ENCODE results near the gene SH3BP4.

The SH3BP4 gene, protein sequence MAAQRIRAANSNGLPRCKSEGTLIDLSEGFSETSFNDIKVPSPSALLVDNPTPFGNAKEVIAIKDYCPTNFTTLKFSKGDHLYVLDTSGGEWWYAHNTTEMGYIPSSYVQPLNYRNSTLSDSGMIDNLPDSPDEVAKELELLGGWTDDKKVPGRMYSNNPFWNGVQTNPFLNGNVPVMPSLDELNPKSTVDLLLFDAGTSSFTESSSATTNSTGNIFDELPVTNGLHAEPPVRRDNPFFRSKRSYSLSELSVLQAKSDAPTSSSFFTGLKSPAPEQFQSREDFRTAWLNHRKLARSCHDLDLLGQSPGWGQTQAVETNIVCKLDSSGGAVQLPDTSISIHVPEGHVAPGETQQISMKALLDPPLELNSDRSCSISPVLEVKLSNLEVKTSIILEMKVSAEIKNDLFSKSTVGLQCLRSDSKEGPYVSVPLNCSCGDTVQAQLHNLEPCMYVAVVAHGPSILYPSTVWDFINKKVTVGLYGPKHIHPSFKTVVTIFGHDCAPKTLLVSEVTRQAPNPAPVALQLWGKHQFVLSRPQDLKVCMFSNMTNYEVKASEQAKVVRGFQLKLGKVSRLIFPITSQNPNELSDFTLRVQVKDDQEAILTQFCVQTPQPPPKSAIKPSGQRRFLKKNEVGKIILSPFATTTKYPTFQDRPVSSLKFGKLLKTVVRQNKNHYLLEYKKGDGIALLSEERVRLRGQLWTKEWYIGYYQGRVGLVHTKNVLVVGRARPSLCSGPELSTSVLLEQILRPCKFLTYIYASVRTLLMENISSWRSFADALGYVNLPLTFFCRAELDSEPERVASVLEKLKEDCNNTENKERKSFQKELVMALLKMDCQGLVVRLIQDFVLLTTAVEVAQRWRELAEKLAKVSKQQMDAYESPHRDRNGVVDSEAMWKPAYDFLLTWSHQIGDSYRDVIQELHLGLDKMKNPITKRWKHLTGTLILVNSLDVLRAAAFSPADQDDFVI

DNA sequence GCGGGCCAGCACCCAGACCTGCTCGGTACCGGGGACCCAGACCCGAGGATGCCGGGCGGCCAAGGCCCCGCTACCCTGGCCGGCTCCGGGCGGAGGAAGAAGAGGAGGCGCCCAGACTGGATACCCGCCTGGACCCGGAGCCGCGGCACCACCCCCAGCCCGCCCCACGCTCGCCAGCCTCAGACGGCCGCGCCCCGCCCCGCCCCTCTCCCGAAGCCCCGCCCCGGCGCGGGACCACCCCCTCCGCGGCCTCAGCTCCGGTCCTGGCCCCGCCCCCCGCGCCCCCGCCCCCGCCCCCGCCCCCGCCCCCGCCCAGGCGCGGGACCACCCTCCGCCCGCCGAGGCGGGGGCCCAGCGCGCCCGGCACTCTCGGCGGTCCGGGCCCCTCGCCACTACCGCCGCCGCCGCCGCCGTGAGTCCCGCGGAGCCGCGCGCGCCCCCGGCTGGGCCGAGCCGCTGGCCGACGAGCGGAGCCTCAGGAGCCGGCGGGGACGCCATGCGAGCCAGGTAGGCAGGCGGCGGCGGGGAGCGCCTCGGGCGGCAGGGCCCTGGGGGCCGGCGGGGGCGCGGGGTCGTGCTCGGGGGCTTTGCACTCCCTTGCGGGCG lies at the start of gene SH3BP4:
SH3BP4 (plus strand) TSS at position 354 of the 606 bp plus-strand sequence. CDS start 82,986 bp downstream, outside the sequence.
- DNase-seq = peak; percentile 41

DNA sequence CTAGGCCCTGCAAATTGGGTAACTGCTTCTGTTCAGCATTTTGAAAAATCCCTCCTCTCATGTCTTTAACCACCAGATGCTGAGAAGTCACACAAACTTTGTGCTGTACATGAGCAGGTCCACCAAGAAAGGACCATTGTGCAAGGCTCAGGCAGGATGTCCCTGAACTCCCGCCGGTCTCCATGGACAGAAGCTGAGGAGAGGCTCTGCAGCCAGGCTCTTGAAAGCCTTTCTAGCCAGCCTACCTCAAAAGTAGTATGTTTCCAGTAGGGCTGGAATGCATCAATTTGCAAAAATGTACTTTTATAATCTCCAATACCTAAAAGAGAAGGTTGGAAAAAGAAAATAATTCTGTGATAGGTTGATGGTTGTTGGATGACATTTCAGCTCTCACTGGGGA lies 47.0 kb upstream of the SH3BP4 start:
- no peak for DNase-seq

DNA sequence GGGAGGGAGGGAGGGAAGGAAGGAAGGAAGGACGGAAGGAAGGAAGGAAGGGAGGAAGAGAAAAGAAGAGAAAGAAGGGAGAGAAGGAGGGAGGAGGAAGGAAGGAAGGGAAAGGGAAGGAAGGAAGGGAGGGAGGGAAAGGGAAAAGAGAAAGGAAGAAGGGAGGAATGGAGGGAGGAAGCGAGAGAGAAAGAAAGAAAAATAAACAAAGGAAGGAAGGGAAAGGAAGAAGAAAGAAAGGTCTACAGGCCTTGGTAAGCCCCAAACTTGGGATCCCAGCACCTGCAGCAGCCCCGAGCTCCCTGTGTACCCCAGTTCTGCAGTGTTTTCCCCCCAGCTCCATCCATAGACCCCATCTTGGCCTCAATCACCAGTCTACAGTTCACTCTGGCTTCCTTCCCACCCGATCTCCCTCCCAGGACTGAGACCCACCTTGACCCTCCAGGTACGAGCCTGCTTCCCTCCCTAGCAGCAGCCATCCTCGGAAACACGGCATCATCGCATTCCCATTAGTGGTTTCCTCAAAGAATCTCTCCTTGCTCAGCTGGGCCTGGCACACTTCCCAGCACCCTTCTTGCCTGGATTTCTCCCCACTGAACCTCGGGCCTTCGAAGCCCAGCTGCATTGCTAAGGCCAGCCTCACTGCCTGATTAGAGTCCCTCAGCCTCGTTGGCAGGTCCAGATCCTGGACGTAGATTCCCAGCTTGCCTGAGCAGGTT lies 46.1 kb upstream of the SH3BP4 start:
- DNase-seq = no peak

DNA sequence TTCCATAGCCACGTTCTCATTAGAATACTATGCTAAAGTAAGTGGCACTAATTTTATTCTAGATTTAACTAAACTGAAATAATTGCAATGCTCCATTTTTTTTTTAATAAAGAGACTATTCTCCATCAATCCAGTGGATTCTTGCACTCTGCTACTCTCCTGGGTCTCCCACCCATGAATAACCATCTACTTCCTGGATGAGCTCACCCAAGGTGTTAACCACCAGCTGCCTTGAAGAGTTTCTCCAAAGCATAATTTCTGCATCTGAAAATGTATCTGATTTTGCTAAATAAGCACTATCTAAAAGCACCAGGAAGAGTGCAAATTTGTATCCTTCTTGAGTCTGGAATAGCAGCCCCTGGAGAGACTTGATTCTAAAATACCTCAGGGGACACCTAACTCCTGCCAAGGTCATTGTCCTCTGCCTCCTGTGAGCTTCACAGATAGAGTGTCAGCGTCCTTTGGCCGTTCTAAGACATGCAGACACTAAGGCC lies 41.6 kb upstream of the SH3BP4 start:
- DNase-seq = no peak

DNA sequence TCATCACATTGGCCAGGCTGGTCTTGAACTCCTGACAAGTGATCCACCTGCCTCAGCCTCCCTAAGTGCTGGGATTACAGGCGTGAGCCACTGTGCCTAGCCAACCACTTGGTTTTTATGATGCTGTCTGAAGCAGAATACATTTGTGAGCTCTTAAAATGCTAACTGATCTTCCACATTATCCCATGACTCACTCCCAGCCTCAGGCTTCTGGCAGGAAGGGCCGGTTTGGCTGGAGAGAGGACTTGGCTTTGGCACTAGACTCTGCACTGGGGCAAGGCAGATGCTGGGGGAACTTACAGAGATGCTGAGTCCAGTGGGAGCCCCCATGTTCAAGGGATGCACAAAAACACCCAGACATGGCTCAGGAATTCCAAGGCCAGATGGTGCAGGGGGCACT lies 40.5 kb upstream of the SH3BP4 start:
- DNase-seq = no peak

DNA sequence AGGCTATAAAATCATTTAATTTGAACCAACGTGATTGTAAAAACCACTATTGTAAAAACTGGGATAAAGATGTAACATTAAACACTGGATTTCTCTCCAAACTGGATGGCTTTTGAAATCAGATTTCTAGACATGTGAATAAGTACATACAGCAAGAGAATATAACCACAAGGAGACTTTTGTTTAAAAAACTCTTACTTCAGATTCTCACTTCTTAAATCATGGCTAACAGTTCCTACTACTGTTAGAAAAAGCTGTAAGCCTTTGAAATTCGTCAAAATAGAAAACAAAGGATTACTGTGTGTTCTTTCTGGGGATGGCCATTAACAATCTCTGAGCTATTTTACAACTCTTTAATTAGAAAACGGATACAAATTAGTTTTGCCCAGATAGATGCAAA lies 39.4 kb upstream of the SH3BP4 start:
- DNase-seq = no peak

DNA sequence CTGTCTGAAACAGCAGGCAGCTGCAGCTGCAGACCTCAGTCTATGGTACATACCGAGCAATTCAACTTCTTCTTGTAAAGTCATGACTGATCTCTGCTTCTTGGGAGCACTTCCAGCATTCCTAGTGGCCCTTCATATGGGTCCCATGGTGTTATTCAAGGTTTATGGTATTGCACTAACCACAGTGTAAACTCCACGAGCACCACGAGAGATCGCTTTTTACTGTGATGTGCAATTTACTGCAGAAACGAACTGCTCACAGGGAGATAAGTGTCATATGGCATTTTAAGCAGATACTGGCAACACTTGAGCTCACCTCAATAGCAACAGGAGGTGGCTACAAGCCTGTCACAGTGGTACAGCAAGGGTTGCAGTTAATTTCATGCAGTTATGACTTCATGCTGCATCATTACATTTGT lies 38.6 kb upstream of the SH3BP4 start:
- DNase-seq = no peak

DNA sequence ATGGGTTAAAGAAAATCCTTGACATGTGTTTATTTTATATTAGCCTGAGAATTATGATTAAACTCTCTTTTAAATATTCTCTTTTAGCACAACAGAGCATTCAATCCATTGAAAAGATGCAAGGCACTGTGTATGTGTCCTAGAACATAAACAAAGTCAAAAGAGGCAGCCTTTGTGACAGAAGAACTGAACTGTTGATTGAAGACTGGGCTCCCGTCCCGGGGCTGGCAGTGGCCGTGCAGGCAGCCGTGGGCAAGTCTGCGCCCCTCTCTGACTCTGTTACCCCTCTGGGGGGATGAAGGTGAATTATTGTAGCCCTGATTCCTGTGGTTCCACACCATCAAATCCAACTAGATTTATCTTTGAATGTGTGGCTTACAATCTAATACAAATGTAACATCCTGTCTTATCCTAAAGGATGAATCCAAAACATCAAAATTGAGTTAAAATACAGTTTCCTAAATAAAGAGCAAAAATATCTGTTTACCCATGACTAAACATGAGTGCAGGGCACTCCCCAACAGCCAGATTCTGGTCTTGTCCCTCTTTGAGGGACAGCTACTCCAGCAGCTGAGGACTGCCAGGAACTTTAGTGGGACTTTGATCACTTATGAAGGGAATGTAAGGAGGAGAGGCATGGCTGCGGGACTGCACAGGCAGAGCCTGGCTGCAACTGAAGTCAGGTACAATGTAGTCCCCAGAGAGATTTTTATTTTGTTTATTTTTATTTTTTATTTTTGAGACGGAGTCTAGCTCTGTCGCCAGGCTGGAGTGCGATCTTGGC lies 37.3 kb upstream of the SH3BP4 start:
- DNase-seq = no peak

DNA sequence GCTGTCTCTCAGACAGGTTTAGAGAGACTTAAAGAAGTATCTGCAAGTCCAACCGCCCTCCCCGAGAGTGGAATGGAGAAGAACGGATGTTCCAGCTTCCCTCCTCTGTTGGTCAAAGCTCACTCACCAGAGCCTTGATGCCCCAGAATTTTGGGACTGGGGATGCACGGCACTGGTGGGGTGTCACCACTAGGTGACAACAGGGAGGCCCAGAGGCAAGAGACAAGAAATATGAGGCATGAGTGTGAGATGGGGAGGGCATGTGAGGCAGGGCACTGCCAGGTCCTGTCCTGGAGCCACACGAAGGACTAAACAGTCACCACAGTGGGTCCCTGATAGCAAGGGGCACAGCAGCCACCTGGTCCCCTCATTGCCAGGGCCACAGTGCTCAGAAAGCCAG lies 35.1 kb upstream of the SH3BP4 start:
- DNase-seq = no peak

DNA sequence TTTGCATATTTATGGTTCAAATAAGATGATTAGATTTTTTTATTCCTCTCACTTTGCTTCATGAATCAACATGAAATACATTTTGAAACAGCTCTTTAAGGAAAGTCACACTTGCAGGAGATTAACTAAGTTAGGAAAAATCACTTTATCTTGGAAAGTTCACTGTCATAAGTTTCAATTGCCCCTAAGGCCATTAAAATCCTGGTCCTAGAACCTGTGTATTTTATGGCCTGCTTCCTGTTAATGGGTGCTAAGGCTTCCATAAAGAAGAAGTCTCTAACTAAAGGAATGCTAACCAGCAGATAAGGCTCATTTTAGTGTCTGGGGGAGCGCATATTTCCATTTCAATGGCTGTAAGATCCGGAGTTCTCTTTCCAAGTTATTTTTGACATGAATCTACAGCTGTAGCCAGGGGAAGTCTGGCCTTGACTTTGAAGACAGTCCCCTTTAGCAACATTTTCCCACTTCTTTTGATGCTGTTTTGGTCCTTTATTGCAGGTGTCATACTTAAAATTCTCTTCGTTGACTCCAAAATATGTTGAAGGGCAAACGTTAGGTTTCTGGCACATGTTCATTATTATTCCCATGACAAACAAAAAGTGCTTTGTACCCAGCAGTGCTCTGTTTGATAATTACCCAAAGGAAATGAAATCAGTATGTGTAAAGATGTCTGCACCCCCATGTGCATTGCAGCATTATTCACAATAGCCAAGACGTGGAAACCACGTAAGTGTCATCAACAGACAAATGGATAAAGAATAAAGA lies 34.4 kb upstream of the SH3BP4 start:
- no peak for DNase-seq

DNA sequence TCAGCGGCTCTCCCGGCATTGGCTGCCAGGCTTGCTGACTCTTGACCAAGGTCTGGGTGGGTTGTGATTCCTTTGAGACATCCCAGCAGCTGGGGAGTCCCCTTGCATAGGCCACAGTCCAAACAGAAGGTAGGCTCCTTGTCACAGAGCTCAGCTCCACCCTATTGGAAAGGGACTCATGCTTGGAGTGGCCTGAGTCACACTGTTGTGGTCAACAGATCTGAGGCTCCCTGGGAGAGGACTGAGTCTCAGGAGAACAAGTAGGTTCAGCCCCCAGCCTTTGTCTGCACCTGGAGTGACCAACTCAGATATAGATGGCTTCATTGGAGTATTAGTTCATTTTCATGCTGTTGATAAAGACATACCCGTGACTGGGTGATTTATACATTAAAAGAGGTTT lies 32.1 kb upstream of the SH3BP4 start:
- no peak for DNase-seq

DNA sequence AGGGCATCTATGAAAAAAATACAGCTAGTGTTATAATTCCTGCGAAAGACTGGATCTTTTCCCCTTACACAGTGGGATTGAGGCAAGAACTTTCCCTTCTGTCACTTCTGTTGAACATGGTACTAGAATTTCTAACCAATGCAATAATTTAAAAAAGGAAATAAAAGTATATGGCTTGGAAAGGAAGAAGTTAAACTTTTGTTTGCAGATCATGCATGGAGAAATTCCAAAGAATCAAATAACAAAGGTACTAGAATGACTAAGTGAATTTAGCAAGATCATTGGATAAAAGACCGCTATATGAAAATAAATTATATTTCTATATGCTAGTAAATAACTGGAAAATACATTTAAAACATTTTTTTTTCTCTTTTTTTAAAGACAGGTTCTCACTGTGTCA lies 31.0 kb upstream of the SH3BP4 start:
- no peak for DNase-seq

DNA sequence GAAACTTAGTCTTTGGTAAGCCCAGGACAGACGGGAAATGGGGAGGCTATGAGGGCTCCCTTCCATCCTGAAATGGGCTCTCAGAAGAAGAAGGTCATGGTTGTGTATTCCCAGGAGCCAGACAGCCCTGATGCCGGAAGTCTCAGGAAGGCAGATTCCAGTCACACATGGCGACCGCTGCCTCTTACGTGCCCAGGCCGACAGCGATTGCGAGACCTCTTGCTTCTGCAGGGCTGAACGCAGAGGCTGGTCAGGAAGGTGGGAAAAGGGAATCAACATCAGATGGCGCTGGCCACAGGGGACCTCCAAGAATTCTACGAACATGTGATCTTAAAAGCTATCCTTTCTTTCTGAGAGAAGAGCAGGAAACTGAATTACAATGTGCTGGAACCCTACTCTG lies 22.8 kb upstream of the SH3BP4 start:
- DNase-seq = no peak

DNA sequence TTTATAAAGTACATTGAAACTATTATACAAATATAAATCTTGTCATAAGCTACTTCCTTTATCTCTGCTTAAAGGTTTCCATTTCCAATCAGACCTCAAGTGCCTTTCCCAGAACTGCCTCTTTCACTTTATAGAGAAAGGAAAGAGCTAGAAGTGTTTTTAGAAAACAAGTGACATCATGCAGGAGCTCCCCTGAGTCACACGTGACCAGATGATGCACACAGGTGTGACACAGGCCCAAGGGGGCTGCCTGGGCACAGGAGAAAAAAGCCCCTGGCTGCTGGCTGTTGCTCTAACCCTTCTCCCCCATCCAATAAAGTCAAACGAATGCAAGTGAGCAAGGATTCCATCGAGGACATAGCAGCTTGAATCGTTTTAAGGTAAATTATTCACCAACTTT lies 21.4 kb upstream of the SH3BP4 start:
- DNase-seq = no peak

DNA sequence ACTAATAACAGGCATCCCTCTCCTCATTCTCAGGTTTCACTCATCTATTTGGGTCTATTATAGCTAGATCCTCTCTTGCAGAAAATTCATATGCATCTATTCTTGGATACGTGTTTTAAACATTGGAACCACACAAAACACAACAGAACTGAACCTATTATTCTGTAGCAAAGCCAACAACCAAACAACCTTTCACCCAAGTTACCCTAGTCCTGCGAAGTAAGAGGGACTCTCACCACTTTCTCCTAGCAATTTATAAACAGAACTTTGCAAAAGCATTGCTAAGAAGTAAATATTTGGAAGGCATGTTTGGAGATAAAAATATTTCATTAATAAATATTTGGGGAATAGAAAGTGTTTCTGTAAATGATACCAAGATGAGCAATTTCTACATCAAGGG lies 20.4 kb upstream of the SH3BP4 start:
- DNase-seq = no peak

DNA sequence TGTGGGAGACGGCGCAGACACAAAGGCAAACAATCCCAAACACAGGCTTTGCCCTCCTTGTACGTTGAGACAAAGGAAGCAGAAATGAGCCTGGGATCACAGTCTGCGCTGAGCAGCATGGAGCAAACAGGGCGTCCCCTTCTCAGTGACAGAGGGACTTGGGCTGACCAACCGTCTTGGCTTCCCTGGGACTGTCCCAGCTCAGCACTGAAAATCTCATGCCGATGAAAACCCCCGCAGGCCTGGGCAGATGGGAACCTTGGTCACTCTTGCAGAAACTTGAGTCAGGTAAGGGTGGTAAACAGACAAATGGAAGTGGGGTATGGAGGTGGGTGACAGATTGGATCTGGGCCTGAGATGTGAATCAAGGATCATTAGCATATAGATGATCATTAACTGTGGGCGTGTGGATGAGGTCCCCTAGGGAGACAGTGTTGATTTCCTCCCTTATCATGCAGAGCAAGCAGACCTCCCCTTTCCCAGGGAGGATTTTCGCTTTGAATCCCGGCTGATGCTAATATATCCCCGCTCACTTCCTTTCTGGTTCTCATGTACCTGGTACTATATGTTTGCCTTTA lies 19.1 kb upstream of the SH3BP4 start:
- no peak for DNase-seq

DNA sequence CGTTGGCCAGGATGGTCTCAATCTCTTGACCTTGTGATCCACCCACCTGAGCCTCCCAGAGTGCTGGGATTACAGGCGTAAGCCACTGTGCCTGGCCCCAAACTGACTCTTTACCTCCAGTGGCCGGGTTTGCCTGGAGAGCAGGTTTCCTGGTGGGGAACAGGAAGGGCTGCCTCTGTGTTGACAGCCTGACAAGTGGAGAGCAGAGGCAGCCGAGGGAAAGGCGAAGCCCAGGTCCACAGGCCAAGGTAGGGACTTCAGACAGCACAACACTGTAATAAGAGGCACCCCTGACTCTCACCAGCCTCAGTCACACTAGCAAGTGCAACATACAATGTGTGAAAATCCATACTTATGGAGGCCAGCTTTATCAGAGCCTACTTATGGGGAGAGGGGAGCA lies 16.5 kb upstream of the SH3BP4 start:
- no peak for DNase-seq

DNA sequence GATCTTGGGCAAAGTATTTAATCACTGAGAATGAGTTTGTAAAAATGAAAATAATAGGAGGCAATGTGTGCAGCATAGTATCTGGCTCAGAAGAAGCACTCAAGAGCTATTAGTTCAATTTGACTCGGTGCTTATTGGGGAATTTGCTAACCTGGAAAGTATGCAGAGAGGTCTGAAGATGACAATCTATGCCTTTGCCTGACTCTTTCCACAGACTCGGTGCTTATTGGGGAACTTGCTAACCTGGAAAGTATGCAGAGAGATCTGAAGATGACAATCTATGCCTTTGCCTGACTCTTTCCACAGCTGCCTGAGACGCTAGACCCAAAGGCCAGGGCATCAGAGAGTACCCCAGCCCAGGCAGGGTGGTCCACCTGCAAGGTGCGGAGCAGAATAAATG lies 12.2 kb upstream of the SH3BP4 start:
- DNase-seq = no peak

DNA sequence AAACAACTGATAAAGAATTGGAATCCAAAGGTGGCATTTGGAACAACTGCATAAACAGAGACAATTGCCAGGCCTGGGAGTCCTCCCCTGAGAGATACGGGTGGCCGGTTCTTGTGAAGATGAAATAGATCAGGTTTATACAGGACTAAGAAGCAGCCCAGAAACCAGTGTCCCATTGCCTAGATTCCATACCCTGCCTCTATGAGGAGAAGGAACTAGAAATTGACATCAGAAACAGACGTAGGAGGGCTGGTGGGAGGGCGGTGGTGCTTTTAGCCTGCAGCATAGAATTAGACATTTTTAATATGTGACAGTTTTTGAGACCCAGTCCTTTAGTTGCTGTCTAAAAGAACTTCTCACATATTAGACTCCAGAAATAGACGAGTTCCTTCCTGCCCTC lies 11.8 kb upstream of the SH3BP4 start:
- DNase-seq = no peak

DNA sequence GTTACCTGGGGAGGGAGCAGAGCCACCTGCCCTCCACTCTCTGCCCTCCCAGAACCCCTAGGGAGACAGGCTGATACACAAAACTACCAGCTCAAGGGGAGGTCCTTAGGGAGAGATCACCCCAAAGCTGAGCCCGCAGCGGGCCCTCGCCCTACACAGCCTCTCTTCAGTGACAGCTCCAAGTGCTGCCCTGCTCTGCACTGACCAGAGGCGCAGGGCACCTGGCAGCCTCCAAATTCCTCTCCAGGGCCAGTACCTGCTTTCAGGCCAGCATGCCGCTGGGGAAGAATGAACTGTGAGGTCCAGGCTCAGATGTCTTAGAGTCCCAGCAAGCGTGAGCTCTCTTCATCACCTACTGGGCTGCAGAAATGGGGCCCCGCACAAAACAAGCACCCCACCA lies 11.3 kb upstream of the SH3BP4 start:
- DNase-seq = no peak

Measured in activated CD4-positive, alpha-beta T cell treated with anti-CD3 and anti-CD28 coated beads, Interleukin-10, Interleukin-2, amounts not matched to agents 100 ng/mL and 50 ng/mL, durations not matched to agents 16 hours and 8 hours (primary cell).